HCT116 (cell line): Measurements from ENCODE around the gene RPL35. TPM values are rescaled to one million over a fixed set of nuclear protein-coding genes. Genes with fewer than 3 reads are reported as not detected.
A peak's percentile ranks its signal among the peaks of the same experiment; 100 is the strongest.

Experiments used
- ATAC-seq: fragments of 200-7000 bp; cut with Tn5 transposase; 2 replicates; pipeline ENCODE4 v1.9.1; 2020; ENCODE audit warnings: mild to moderate bottlenecking, moderate library complexity
- BruUV-seq: library from RNA; stranded (reverse); fragments of 400-500 nt; replicated peaks from 2 replicates; lab custom pipeline; 2021; lab: Mats Ljungman, UMichigan
- CTCF ChIA-PET: fragments of 300-600 bp; sonication (Branson Sonifier 250); formaldehyde crosslinking; loops from one replicate; lab custom pipeline; 2021; ENCODE audit warnings: antibody characterized with exemption; lab: Charles Lee
- POLR2A ChIA-PET: fragments of 300-600, 350-600 bp; sonication (Branson Sonifier 250); formaldehyde crosslinking; loops from one replicate; lab custom pipeline; 2021; ENCODE audit warnings: antibody characterized with exemption; lab: Charles Lee
- RAD21 ChIA-PET, 2 experiments: fragments of 300-600 bp; sonication (Branson Sonifier 250); formaldehyde crosslinking; loops; one replicate each; lab custom pipeline; 2023; ENCODE audit warnings: low total read pairs in 2 of 2; ENCODE audit not compliant: uncharacterized antibody in 2 of 2, unreplicated experiment in 2 of 2, low non-redundant PET in 1 of 2; lab: Charles Lee
- DNase-seq: peaks from one replicate; pipeline ENCODE4 v3.0.0-alpha.2; 2010; ENCODE audit warnings: low read depth, low spot score
- H2AFZ ChIP-seq: fragments of 200-600 bp; shearing (Covaris generic), sonication (generic); 2 replicates; pipeline ENCODE4 v1.6.1; 2017; ENCODE audit warnings: low read depth, mixed run types, mixed read lengths, antibody characterized with exemption, low read length; ENCODE audit not compliant: poor library complexity, severe bottlenecking
- H3K27ac ChIP-seq: 2 replicates; pipeline ENCODE4 v1.5.1; 2012; ENCODE audit warnings: low read depth, low read length
- H3K27me3 ChIP-seq: fragments of 200-600 bp; sonication (generic); 2 replicates; pipeline ENCODE4 v1.6.1; 2016; ENCODE audit warnings: mixed run types, low read length, mixed read lengths; ENCODE audit not compliant: insufficient read depth
- H3K36me3 ChIP-seq, 2 experiments: fragments of 200-500 bp in 1 of 2; fragments of 200-600 bp in 1 of 2; sonication (Bioruptor generic) in 1 of 2; sonication (generic) in 1 of 2; 2 replicates each; pipeline versions ENCODE4 v1.5.1 to v1.6.1; 2014 to 2016; ENCODE audit warnings: low read length in 2 of 2, inconsistent platforms in 1 of 2, mixed read lengths in 1 of 2, mixed run types in 1 of 2; ENCODE audit not compliant: insufficient read depth in 2 of 2, control insufficient read depth in 1 of 2
- H3K4me1 ChIP-seq, 2 experiments: fragments of 200-600 bp in 1 of 2; sonication (generic) in 1 of 2; 2 replicates each; pipeline versions ENCODE4 v1.5.1 to v1.6.1; 2012 to 2017; ENCODE audit warnings: low read length in 2 of 2, inconsistent platforms in 1 of 2, mild to moderate bottlenecking in 1 of 2, mixed read lengths in 1 of 2, mixed run types in 1 of 2, moderate library complexity in 1 of 2; ENCODE audit not compliant: insufficient read depth in 2 of 2, control insufficient read depth in 1 of 2
- H3K4me2 ChIP-seq: fragments of 200-600 bp; sonication (generic); 2 replicates; pipeline ENCODE4 v1.6.1; 2017; ENCODE audit warnings: mixed run types, low read length, mixed read lengths
- H3K4me3 ChIP-seq, 2 experiments: fragments of 200-600 bp in 1 of 2; sonication (generic) in 1 of 2; replicated peaks in 1 of 2; 2 replicates each; pipeline ENCODE4 v1.5.1; 2011 to 2016; ENCODE audit warnings: low read length in 2 of 2, control low read depth in 1 of 2, low read depth in 1 of 2, mild to moderate bottlenecking in 1 of 2, mixed read lengths in 1 of 2, mixed run types in 1 of 2
- H3K79me2 ChIP-seq: fragments of 200-600 bp; sonication (generic); 2 replicates; pipeline ENCODE4 v1.6.1; 2017; ENCODE audit warnings: mild to moderate bottlenecking, mixed run types, low read length, moderate library complexity, mixed read lengths; ENCODE audit not compliant: insufficient read depth
- H3K9ac ChIP-seq: fragments of 200-600 bp; sonication (generic); 2 replicates; pipeline ENCODE4 v1.6.1; 2016; ENCODE audit warnings: low read length, mixed read lengths
- H3K9me2 ChIP-seq: fragments of 200-600 bp; sonication (generic), shearing (Covaris generic); 2 replicates; pipeline ENCODE4 v1.6.1; 2017; ENCODE audit warnings: mixed run types, mild to moderate bottlenecking, moderate library complexity; ENCODE audit not compliant: insufficient read depth
- H3K9me3 ChIP-seq, 2 experiments: fragments of 200-500 bp in 1 of 2; fragments of 200-600 bp in 1 of 2; sonication (Bioruptor generic) in 1 of 2; sonication (generic) in 1 of 2; 2 replicates each; pipeline ENCODE4 v1.6.1; 2014 to 2017; ENCODE audit warnings: low read length in 2 of 2, mixed read lengths in 2 of 2, inconsistent platforms in 1 of 2, low read depth in 1 of 2, mild to moderate bottlenecking in 1 of 2, mixed run types in 1 of 2, moderate library complexity in 1 of 2; ENCODE audit not compliant: control insufficient read depth in 1 of 2, insufficient read depth in 1 of 2
- H4K20me1 ChIP-seq: fragments of 200-600 bp; sonication (generic), shearing (Covaris generic); 2 replicates; pipeline ENCODE4 v1.6.1; 2017; ENCODE audit warnings: mixed run types, mild to moderate bottlenecking, moderate library complexity; ENCODE audit not compliant: insufficient read depth
- EZH2 ChIP-seq: fragments of 200-600 bp; sonication (generic); IDR thresholded peaks from 2 replicates; pipeline ENCODE4 v1.6.1; 2017; ENCODE audit warnings: antibody characterized with exemption, mixed run types
- ZFX ChIP-seq: fragments of 450-650 bp; IDR thresholded peaks from 2 replicates; pipeline ENCODE4 v1.6.1; 2017
- intact Hi-C: fragments of 100-400 bp; cut with micrococcal nuclease; formaldehyde crosslinking; loops from 2 replicates; pipeline ENCODE4 v1.10.0; 2022
- total RNA-seq: library from RNA; stranded (reverse); gene quantifications from one replicate; pipeline ENCODE4 v1.2.1, GENCODE V29; 2021; ENCODE audit not compliant: unreplicated experiment
- TF ChIP-seq, protein P1 (sequence below): IDR thresholded peaks from 2 replicates; pipeline ENCODE4 v1.6.1; 2012
- TF ChIP-seq, protein P2 (sequence below), 3 experiments: fragments of 200-600 bp in 1 of 3; sonication (generic) in 1 of 3; IDR thresholded peaks in 2 of 3; conservative IDR thresholded peaks in 1 of 3; 2 replicates each; pipeline ENCODE4 v1.5.1; 2012 to 2017; ENCODE audit warnings: low read depth in 2 of 3, low read length in 2 of 3, antibody characterized with exemption in 1 of 3, borderline replicate concordance in 1 of 3, control low read depth in 1 of 3, mild to moderate bottlenecking in 1 of 3, mixed read lengths in 1 of 3, mixed run types in 1 of 3, moderate library complexity in 1 of 3; ENCODE audit not compliant: insufficient read depth in 1 of 3

RPL35 gene
- total RNA-seq, 1 experiment from 2014 or later, result 1,754 TPM

DNA sequence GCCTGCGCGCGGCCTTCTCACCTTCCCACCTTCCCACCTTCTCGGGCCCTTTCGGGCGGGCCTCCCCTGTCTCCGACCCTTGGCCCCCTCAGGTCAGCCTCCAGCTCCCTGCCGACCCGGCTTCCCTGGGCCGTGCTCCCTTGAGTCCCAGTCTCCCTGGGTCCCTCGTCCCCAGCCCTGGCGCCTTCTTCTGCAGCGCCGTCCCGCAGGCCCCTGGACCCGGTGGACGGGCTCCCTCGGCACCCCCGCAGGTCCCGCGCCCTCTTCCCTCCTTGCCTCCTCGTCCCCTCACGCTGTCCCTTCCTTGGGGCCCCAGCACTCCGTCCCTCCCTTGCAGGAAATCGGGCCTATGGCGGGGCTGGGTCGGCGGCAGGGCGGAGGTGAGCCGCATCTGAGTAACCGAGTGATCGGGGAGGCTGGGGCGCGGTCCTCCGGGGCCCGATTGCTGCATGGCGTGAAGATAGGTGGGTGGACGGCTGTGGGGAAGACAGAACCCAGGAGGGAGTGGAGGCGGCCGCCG lies 7.8 kb upstream of the RPL35 start:
- H3K27ac ChIP-seq, result peak overlapping the region; percentile 96
- DNase-seq (no peak), ATAC-seq (peak; percentile 15)
- H3K27me3 ChIP-seq, result no peaks in the 10 kb centered on the region
- no peaks in the 10 kb centered on the region for H3K9me3 ChIP-seq
- BruUV-seq, result no TSS peak
- H3K9me2 ChIP-seq, result no peaks in the 10 kb centered on the region
- H3K4me3 ChIP-seq, result peak overlapping the region; percentile 91 to 94
- ChIA-PET RAD21 (no interaction called here), CTCF (no interaction called here), POLR2A (no interaction called here)
- intact Hi-C loops, result no loop called here
- peak overlapping the region; percentile 98 for H3K9ac ChIP-seq
- peaks cover 4 to 24% of the 10 kb centered on the region in 2 experiments; a peak in 2 of 4 replicates for H3K36me3 ChIP-seq
- peaks cover 19 to 48% of the 10 kb centered on the region in 2 experiments for H3K4me1 ChIP-seq
- H3K79me2 ChIP-seq, result peaks cover 76% of the 10 kb centered on the region
- peak overlapping the region; percentile 84 for H3K4me2 ChIP-seq
- TF ChIP-seq, protein P1, sequence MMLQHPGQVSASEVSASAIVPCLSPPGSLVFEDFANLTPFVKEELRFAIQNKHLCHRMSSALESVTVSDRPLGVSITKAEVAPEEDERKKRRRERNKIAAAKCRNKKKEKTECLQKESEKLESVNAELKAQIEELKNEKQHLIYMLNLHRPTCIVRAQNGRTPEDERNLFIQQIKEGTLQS, result no peak
- TF ChIP-seq, protein P2, sequence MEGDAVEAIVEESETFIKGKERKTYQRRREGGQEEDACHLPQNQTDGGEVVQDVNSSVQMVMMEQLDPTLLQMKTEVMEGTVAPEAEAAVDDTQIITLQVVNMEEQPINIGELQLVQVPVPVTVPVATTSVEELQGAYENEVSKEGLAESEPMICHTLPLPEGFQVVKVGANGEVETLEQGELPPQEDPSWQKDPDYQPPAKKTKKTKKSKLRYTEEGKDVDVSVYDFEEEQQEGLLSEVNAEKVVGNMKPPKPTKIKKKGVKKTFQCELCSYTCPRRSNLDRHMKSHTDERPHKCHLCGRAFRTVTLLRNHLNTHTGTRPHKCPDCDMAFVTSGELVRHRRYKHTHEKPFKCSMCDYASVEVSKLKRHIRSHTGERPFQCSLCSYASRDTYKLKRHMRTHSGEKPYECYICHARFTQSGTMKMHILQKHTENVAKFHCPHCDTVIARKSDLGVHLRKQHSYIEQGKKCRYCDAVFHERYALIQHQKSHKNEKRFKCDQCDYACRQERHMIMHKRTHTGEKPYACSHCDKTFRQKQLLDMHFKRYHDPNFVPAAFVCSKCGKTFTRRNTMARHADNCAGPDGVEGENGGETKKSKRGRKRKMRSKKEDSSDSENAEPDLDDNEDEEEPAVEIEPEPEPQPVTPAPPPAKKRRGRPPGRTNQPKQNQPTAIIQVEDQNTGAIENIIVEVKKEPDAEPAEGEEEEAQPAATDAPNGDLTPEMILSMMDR (IDR thresholded peaks at IDR 0.05 in 2 of 3, conservative IDR thresholded peaks at IDR 0.05 in 1 of 3; ENCODE audit: borderline replicate concordance in 1 of 3, insufficient read depth in 1 of 3, low read depth in 2 of 3, low read length in 2 of 3), result no peak
- no peak for TF ChIP-seq EZH2
- peak; percentile 50 for TF ChIP-seq ZFX
- peaks cover 17% of the 10 kb centered on the region; the same call in 1 of the 2 replicates for H4K20me1 ChIP-seq
- H2AFZ ChIP-seq, result no peak overlapping the region
